B cell (primary cell): ENCODE data around the gene PARD3B. TPM values are rescaled to one million over a fixed set of nuclear protein-coding genes. Genes with fewer than 3 reads are reported as not detected.
"Not testable (repeated sequence)": the region's sequence is repeated elsewhere in the genome, so short reads cannot be mapped to it uniquely, and the experiment has no call there.

ENCODE experiments used
- ATAC-seq: fragments of 200-7000 bp; cut with Tn5 transposase; one replicate; pipeline ENCODE4 v1.10.0; 2021; ENCODE audit warnings: low read depth, mild to moderate bottlenecking, moderate number of reproducible peaks, moderate library complexity
- CTCF ChIA-PET: fragments of 350-600 bp; sonication (Branson Sonifier 250); formaldehyde crosslinking; loops from one replicate; lab custom pipeline; 2021; ENCODE audit warnings: antibody characterized with exemption, inconsistent platforms; lab: Charles Lee
- POLR2A ChIA-PET: fragments of 350-600 bp; sonication (Branson Sonifier 250); formaldehyde crosslinking; loops from one replicate; lab custom pipeline; 2021; ENCODE audit warnings: antibody characterized with exemption; lab: Charles Lee
- DNase-seq: peaks from one replicate; pipeline ENCODE4 v3.0.0; 2013
- H2AFZ ChIP-seq: 2 replicates; pipeline ENCODE4 v1.6.1; 2012; ENCODE audit warnings: mild to moderate bottlenecking, low read depth, low read length; ENCODE audit not compliant: insufficient read depth, poor library complexity, severe bottlenecking
- H3K27ac ChIP-seq, 2 donors: 1 replicate in 1 of 2; 2 replicates in 1 of 2; pipeline ENCODE4 v1.5.1; 2012 to 2013; ENCODE audit warnings: low read length in 2 of 2, mild to moderate bottlenecking in 2 of 2, moderate library complexity in 1 of 2
- H3K27me3 ChIP-seq, 4 experiments: fragments of 200-600 bp in 1 of 4; sonication (generic) in 1 of 4; replicated peaks in 1 of 4; 1 replicate in 2 of 4; 2 replicates in 2 of 4; pipeline versions ENCODE4 v1.6.1 to v1.7.0; 2013 to 2016; ENCODE audit warnings: low read length in 3 of 4, mild to moderate bottlenecking in 2 of 4, mixed read lengths in 1 of 4, moderate library complexity in 1 of 4; ENCODE audit not compliant: insufficient read depth in 4 of 4, control insufficient read depth in 3 of 4; ENCODE audit errors: control extremely low read depth in 1 of 4
- H3K36me3 ChIP-seq, 2 experiments: replicated peaks in 1 of 2; 1 replicate in 1 of 2; 2 replicates in 1 of 2; pipeline versions ENCODE4 v1.6.1 to v1.7.1; 2013; ENCODE audit warnings: low read length in 1 of 2; ENCODE audit not compliant: insufficient read depth in 2 of 2, control insufficient read depth in 1 of 2; ENCODE audit errors: control extremely low read depth in 1 of 2, extremely low read depth in 1 of 2
- H3K4me1 ChIP-seq, 2 donors: fragments of 200-600 bp in 1 of 2; sonication (generic) in 1 of 2; 1 replicate in 1 of 2; 2 replicates in 1 of 2; pipeline versions ENCODE4 v1.5.1 to v1.6.1; 2013 to 2017; ENCODE audit warnings: low read length in 2 of 2; ENCODE audit not compliant: control insufficient read depth in 2 of 2, insufficient read depth in 2 of 2
- H3K4me2 ChIP-seq: replicated peaks from 2 replicates; pipeline ENCODE3; 2012; ENCODE audit warnings: mild to moderate bottlenecking, low read depth, low read length; ENCODE audit not compliant: poor library complexity, severe bottlenecking
- H3K4me3 ChIP-seq, 5 experiments: fragments of 200-600 bp in 1 of 5; sonication (generic) in 1 of 5; 1 replicate in 3 of 5; 2 replicates in 2 of 5; pipeline versions ENCODE4 v1.5.1 to v1.7.0; 2011 to 2016; ENCODE audit warnings: low read length in 4 of 5, mild to moderate bottlenecking in 4 of 5, low read depth in 2 of 5, control low read depth in 1 of 5, moderate library complexity in 1 of 5; ENCODE audit not compliant: insufficient read depth in 1 of 5; ENCODE audit errors: control extremely low read depth in 1 of 5, extremely low read depth in 1 of 5
- H3K79me2 ChIP-seq: fragments of 200-600 bp; sonication (generic); one replicate; pipeline ENCODE4 v1.6.0; 2016; ENCODE audit warnings: low read length; ENCODE audit not compliant: control insufficient read depth, insufficient read depth
- H3K9ac ChIP-seq: fragments of 200-600 bp; sonication (generic); 2 replicates; pipeline ENCODE4 v1.6.1; 2017; ENCODE audit warnings: mild to moderate bottlenecking, low read length, moderate library complexity
- H3K9me3 ChIP-seq, 3 donors: one replicate each; pipeline versions ENCODE4 v1.6.1 to v1.7.1; 2013; ENCODE audit warnings: low read length in 2 of 3; ENCODE audit not compliant: control insufficient read depth in 2 of 3, insufficient read depth in 1 of 3; ENCODE audit errors: control extremely low read depth in 1 of 3
- H4K20me1 ChIP-seq: 2 replicates; pipeline ENCODE4 v1.6.0; 2012; ENCODE audit warnings: mild to moderate bottlenecking, low read length; ENCODE audit not compliant: insufficient read depth, control insufficient read depth, poor library complexity, severe bottlenecking
- H3K27ac Mint-ChIP-seq: one replicate; pipeline ENCODE4 v1.8.0; 2021; ENCODE audit warnings: mixed read lengths
- H3K27me3 Mint-ChIP-seq: one replicate; pipeline ENCODE4 v1.8.0; 2021; ENCODE audit warnings: mixed read lengths
- H3K4me1 Mint-ChIP-seq: one replicate; pipeline ENCODE4 v1.8.0; 2021; ENCODE audit warnings: mixed read lengths
- H3K4me3 Mint-ChIP-seq: one replicate; pipeline ENCODE4 v1.8.0; 2021; ENCODE audit warnings: mixed read lengths
- H3K9me3 Mint-ChIP-seq: one replicate; pipeline ENCODE4 v1.8.0; 2022; ENCODE audit warnings: mixed read lengths; ENCODE audit not compliant: insufficient read depth
- EZH2 ChIP-seq: IDR thresholded peaks from 2 replicates; pipeline ENCODE4 v1.6.1; 2012; ENCODE audit warnings: borderline replicate concordance, low read depth, mild to moderate bottlenecking, moderate library complexity, low read length; ENCODE audit not compliant: insufficient read depth, poor library complexity, severe bottlenecking
- WGBS: methylation state at CpG from one replicate; pipeline ENCODE4 v1.1.5; 2013; ENCODE audit warnings: missing lambda C conversion rate; ENCODE audit not compliant: insufficient coverage; 5-methylcytosine and 5-hydroxymethylcytosine counted together
- intact Hi-C: fragments of 100-400 bp; cut with micrococcal nuclease; formaldehyde crosslinking; loops from one replicate; pipeline ENCODE4 v1.10.0; 2022
- polyA plus RNA-seq: library from polyadenylated mRNA; depleted of rRNA; stranded (reverse); fragments of >200 nt; gene quantifications from 2 replicates; pipeline ENCODE4 v1.2.3, GENCODE V29; 2012
- total RNA-seq, 2 donors: library from RNA; stranded (reverse); fragments of 120-200 nt in 1 of 2; gene quantifications; 1 replicate in 1 of 2; 2 replicates in 1 of 2; pipeline versions ENCODE4 v1.2.3 to v1.2.4, GENCODE V29; 2013 to 2022
- TF ChIP-seq, protein P1 (sequence below): fragments of 200-600 bp; IDR thresholded peaks from one replicate; pipeline ENCODE4 v1.8.0; 2022; ENCODE audit warnings: antibody characterized with exemption, mild to moderate bottlenecking

The PARD3B gene
- total and polyA plus RNA-seq, 2 donors (not counting 1 experiment from before 2014, with no cell fraction given), result not detected

DNA sequence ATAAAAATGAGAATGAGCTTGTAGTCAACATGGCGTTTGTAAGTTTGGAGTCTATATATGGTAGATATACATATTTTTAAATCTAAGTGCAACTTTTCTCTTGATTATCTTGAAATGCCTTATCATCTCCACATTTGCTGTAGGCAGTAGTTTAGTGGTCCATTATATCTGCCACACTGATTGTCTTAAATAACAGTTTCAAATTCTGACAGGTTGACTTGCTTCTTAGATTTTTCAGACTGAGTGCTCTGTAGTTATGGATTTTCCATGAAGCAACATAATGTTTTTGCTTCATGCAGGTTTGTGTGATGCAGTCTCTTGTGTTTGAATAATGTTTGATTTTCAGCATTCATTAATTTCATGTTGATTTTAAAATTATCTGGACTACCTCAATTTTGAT lies 12.3 kb downstream of the PARD3B start:
- no peak overlapping the region for H3K4me3 Mint-ChIP-seq
- ChIA-PET CTCF (no interaction called here), POLR2A (no interaction called here)
- H2AFZ ChIP-seq, result no peak overlapping the region
- H3K27ac ChIP-seq, result no peak overlapping the region
- H3K27me3 ChIP-seq, result no peaks in the 10 kb centered on the region
- no peaks in the 10 kb centered on the region for H3K79me2 ChIP-seq
- ATAC-seq, result no peak
- H3K4me1 Mint-ChIP-seq, result no peaks in the 10 kb centered on the region
- H3K9me3 ChIP-seq, result no peaks in the 10 kb centered on the region
- no peak overlapping the region for H3K4me2 ChIP-seq
- no peak overlapping the region for H3K27ac Mint-ChIP-seq
- H3K27me3 Mint-ChIP-seq, result peaks cover 3% of the 10 kb centered on the region
- WGBS, result no CpG with 5 or more reads among the region's 1 CpG
- H3K36me3 ChIP-seq, result no peaks in the 10 kb centered on the region
- TF ChIP-seq EZH2, result no peak
- TF ChIP-seq, protein P1, sequence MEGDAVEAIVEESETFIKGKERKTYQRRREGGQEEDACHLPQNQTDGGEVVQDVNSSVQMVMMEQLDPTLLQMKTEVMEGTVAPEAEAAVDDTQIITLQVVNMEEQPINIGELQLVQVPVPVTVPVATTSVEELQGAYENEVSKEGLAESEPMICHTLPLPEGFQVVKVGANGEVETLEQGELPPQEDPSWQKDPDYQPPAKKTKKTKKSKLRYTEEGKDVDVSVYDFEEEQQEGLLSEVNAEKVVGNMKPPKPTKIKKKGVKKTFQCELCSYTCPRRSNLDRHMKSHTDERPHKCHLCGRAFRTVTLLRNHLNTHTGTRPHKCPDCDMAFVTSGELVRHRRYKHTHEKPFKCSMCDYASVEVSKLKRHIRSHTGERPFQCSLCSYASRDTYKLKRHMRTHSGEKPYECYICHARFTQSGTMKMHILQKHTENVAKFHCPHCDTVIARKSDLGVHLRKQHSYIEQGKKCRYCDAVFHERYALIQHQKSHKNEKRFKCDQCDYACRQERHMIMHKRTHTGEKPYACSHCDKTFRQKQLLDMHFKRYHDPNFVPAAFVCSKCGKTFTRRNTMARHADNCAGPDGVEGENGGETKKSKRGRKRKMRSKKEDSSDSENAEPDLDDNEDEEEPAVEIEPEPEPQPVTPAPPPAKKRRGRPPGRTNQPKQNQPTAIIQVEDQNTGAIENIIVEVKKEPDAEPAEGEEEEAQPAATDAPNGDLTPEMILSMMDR, result no peak
- H3K9ac ChIP-seq, result no peak overlapping the region
- DNase-seq, result no peak
- intact Hi-C loops, result no loop called here
- H3K4me1 ChIP-seq, result no peaks in the 10 kb centered on the region
- no peak overlapping the region for H3K4me3 ChIP-seq
- H3K9me3 Mint-ChIP-seq, result peaks cover 2% of the 10 kb centered on the region
- no peaks in the 10 kb centered on the region for H4K20me1 ChIP-seq

GRCh38 chr2:204559358-204559757 lies 14.1 kb downstream of the PARD3B start:
- H3K9me3 Mint-ChIP-seq, H3K27ac Mint-ChIP-seq, H3K36me3 ChIP-seq, DNase-seq, H3K4me3 ChIP-seq, H2AFZ ChIP-seq, H3K4me1 ChIP-seq, H3K27me3 ChIP-seq, CTCF ChIA-PET, H3K79me2 ChIP-seq, H4K20me1 ChIP-seq, POLR2A ChIA-PET, H3K9ac ChIP-seq, H3K4me2 ChIP-seq, H3K27ac ChIP-seq, intact Hi-C loops, H3K4me3 Mint-ChIP-seq, H3K9me3 ChIP-seq, H3K4me1 Mint-ChIP-seq, ATAC-seq, H3K27me3 Mint-ChIP-seq: not testable (repeated sequence)
